ENCODE results near the gene CNTN1. TPM values are rescaled to one million over a fixed set of nuclear protein-coding genes. Genes with fewer than 3 reads are reported as not detected.

The CNTN1 gene
- total RNA-seq, 1 experiment from 2014 or later: 6.5 TPM

GRCh38 chr12:40980427-40980961 is 288.3 kb downstream of the CNTN1 start:
- Histone ChIP-seq H3K27ac (ENCODE audit: insufficient read length, low read depth, low read length) (no peak overlapping the region), H3K9ac (ENCODE audit: extremely low read depth, insufficient read length, low read length) (no peak overlapping the region), H2BK12ac (ENCODE audit: insufficient read length, low read depth, low read length) (no peak overlapping the region), H3K4me1 (ENCODE audit: insufficient read depth, low read length) (no peaks in the 10 kb centered on the region; the same call in 1 of the 2 replicates), H3K4ac (ENCODE audit: low read depth, low read length) (no peak overlapping the region), H2AK5ac (ENCODE audit: insufficient read length, low read length) (no peak overlapping the region), H4K5ac (ENCODE audit: insufficient read length, low read depth, low read length) (no peak overlapping the region), H3K79me1 (ENCODE audit: insufficient read depth, low read depth, low read length, poor library complexity, severe bottlenecking) (no peaks in the 10 kb centered on the region), H4K20me1 (ENCODE audit: control insufficient read depth, insufficient read depth, insufficient read length) (no peaks in the 10 kb centered on the region), H3K27me3 (ENCODE audit: insufficient read depth, low read length) (no peaks in the 10 kb centered on the region), H2BK5ac (ENCODE audit: insufficient read length, low read length) (no peak overlapping the region), H2BK120ac (ENCODE audit: low read depth, low read length, poor library complexity, severe bottlenecking) (no peak overlapping the region), H2BK15ac (ENCODE audit: low read depth, low read length) (no peak overlapping the region), H3K18ac (ENCODE audit: insufficient read length, low read depth, low read length) (no peak overlapping the region), H3K23ac (ENCODE audit: insufficient read length, low read depth, low read length) (no peak overlapping the region), H3K4me2 (ENCODE audit: insufficient read depth, insufficient read length, low read length) (no peak overlapping the region), H3K9me3 (ENCODE audit: control insufficient read depth, low read depth, low read length) (no peaks in the 10 kb centered on the region), H3K23me2 (ENCODE audit: insufficient read length, low read depth, low read length, poor library complexity, severe bottlenecking) (no peaks in the 10 kb centered on the region), H3T11ph (ENCODE audit: low read length) (no peak overlapping the region), H2BK20ac (ENCODE audit: low read depth, low read length, poor library complexity, severe bottlenecking) (no peak overlapping the region), H4K8ac (replicated peaks; ENCODE audit: insufficient read length, low read depth, low read length) (no peak overlapping the region), H2AFZ (ENCODE audit: low read length) (no peak overlapping the region), H3K14ac (ENCODE audit: insufficient read depth, low read length) (no peak overlapping the region), H3K79me2 (ENCODE audit: insufficient read depth, low read length) (no peaks in the 10 kb centered on the region), H4K91ac (ENCODE audit: insufficient read length, low read depth, low read length) (no peak overlapping the region), H3K56ac (ENCODE audit: insufficient read length, low read depth, low read length) (no peak overlapping the region)
- H3K4me3 Mint-ChIP-seq: no peak overlapping the region
- H3K27me3 Mint-ChIP-seq (ENCODE audit: low read depth): no peaks in the 10 kb centered on the region
- H3K9me3 Mint-ChIP-seq: peaks cover 0 to 1% of the 10 kb centered on the region in 2 experiments; a peak in 1 of 5 replicates
- TF ChIP-seq CTCF (conservative IDR thresholded peaks at IDR 0.05): no peak
- H3K36me3 Mint-ChIP-seq (ENCODE audit: insufficient read depth in 1 of 3, low read depth in 3 of 3): peaks cover 0 to 4% (median 0%) of the 10 kb centered on the region in 3 experiments; a peak in 1 of 7 replicates
- H3K4me1 Mint-ChIP-seq: peaks cover 15 to 17% of the 10 kb centered on the region in 2 experiments
- H3K27ac Mint-ChIP-seq: no peak overlapping the region
- no peak for DNase-seq

All from H9 (cell line).